ENCODE measurements around the gene SRRM1. TPM values are rescaled to one million over a fixed set of nuclear protein-coding genes. Genes with fewer than 3 reads are reported as not detected.
"Not testable (repeated sequence)": the region's sequence is repeated elsewhere in the genome, so short reads cannot be mapped to it uniquely, and the experiment has no call there.

The SRRM1 gene
- polyA plus RNA-seq, 3 donors, result 105 to 138 (median 119) TPM

DNA sequence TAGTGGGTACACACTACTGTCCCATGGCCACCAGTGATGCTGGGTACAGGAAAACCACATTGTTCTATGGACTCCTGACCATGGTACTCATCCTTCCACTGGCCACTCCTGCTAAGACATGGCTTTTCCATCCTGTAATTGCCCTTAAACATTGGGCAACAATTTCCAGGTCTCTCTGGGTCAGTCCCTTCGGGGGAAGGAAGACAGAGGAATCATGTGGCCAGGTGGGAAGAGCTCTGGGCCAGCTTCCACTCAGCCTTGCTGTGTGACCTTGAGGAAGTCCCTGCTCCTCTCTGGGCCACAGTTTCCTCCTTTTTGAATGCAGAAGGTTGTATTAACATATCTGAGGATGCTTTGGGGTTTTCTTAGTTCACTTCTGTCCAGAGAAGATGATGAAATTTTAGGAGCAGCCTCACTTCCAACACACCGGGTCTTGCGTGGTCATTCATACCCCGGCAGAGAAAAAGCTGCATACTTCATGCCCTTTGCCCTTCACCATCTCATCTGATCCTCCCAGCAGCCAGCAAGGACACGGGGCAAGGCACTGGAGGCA, 50.8 kb downstream of the SRRM1 start:
- no peak for DNase-seq (ENCODE audit: low read depth in 3 of 3, low spot score in 2 of 3)

DNA sequence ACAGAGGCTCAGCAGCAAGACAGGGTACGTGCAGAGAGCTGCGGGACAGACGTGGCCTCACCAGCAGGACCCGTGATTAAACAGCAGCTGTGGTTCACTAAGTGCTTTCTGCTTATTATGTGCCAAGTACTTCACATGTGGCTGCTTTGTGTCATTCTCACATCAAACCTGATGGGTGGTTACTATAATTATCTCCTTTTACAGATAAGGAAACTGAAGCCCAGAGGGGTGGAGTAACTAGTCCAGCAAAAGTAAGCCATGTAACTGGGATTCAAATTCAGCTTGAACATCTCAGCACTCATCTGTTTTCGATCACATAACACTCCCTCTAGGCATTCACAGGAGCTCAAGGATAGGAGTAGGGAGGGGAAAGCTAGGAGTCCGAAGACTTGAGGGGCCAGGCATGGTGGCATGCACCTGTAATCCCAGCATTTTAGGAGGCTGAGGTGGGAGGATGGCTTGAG, 51.3 kb downstream of the SRRM1 start:
- DNase-seq (ENCODE audit: low read depth in 3 of 3, low spot score in 2 of 3), result no peak

GRCh38 chr1:24695202-24695974, 52.3 kb downstream of the SRRM1 start:
- no peak for DNase-seq (ENCODE audit: low read depth in 3 of 3, low spot score in 2 of 3)

- no peak for DNase-seq (ENCODE audit: low read depth in 3 of 3, low spot score in 2 of 3)
Measured at GRCh38 chr1:24696041-24696755, 53.1 kb downstream of the SRRM1 start.

DNA sequence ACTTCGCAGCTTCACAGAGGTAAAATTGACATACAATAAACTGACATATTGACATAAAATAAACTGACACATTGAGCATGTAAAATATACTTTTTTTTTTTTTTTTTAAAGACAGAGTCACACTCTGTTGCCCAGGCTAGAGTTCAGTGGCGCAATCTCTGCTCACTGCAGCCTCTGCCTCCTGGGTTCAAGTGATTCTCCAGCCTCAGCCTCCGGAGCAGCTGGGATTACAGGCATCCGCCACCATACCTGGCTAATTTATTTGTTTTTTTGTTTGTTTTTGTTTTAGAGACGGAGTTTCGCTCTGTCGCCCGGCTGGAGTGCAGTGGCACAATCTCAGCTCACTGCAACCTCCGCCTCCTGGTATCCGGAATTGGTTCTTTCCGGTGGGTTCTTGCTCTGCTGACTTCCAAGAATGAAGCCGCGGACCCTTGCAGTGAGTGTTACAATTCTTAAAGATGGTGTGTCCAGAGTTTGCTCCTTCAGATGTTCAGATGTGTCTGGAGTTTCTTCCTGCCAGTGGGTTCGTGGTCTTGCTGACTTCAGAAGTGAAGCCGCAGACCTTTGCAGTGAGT, 53.7 kb downstream of the SRRM1 start:
- DNase-seq (ENCODE audit: low read depth in 3 of 3, low spot score in 2 of 3), result no peak

DNA sequence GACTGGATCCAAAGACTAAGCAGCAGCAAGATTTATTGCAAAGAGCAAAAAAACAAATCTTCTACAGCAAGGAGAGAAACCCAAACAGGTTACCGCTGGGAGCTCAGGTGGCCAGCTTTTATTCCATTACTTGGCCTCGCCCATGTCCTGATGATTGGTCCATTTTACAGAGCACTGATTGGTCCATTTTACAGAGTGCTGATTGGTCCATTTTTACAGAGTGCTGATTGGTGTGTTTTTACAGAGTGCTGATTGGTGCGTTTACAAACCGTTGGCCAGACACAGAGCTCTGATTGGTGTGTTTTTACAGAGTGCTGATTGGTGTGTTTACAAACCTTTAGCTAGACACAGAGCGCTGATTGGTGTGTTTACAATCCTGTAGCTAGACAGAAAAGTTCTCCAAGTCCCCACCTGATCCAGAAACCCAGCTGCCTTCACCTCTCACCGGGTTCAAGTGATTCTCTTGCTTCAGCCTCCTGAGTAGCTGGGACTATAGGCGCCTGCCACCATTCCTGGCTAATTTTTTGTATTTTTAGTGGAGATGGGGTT, 54.4 kb downstream of the SRRM1 start:
- not testable (repeated sequence) for DNase-seq (ENCODE audit: low read depth in 3 of 3, low spot score in 2 of 3)

GRCh38 chr1:24698326-24698725, 55.2 kb downstream of the SRRM1 start:
- DNase-seq (ENCODE audit: low read depth in 3 of 3, low spot score in 2 of 3), result not testable (repeated sequence)

DNA sequence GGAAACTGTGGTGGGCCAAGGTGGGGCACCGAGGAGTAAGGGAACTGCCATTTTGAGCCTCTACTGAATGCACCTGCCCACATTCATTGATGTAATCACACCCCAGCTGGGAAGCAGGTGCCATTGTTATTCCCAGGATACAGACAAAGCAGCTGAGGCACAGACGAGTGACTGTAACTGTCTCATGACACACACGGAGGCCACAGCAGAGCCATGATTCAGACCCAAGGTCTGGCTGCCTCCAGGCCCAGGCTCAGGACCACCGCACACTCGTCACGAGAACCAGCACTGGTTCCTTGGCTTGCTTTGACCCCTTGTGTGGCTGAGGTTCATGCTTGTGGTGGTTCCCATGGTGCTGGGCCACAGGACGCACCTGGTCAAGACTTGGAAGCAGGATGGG, 56.5 kb downstream of the SRRM1 start:
- DNase-seq (ENCODE audit: low read depth in 3 of 3, low spot score in 2 of 3), result no peak

GRCh38 chr1:24702511-24703293, 59.6 kb downstream of the SRRM1 start:
- DNase-seq (ENCODE audit: low read depth in 3 of 3, low spot score in 2 of 3), result no peak

GRCh38 chr1:24704411-24705259, 61.5 kb downstream of the SRRM1 start:
- no peak for DNase-seq (ENCODE audit: low read depth in 3 of 3, low spot score in 2 of 3)

GRCh38 chr1:24705260-24706073, 62.4 kb downstream of the SRRM1 start:
- DNase-seq (ENCODE audit: low read depth in 3 of 3, low spot score in 2 of 3), result peak; percentile 54 to 60 (median 54)

DNA sequence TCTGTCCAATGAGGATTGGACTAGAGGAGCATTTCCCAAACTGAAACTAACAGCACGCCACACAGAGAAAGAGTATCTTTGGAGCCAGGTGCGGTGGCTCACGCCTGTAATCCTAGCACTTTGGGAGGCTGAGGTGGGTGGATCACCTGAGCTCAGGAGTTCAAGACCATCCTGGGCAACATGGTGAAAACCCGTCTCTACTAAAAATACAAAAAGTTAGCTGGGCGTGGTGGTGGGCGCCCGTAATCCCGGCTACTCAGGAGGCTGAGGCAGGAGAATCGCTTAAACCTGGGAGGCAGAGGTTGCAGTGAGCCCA, 62.9 kb downstream of the SRRM1 start:
- DNase-seq (ENCODE audit: low read depth in 3 of 3, low spot score in 2 of 3), result not testable (repeated sequence)

DNA sequence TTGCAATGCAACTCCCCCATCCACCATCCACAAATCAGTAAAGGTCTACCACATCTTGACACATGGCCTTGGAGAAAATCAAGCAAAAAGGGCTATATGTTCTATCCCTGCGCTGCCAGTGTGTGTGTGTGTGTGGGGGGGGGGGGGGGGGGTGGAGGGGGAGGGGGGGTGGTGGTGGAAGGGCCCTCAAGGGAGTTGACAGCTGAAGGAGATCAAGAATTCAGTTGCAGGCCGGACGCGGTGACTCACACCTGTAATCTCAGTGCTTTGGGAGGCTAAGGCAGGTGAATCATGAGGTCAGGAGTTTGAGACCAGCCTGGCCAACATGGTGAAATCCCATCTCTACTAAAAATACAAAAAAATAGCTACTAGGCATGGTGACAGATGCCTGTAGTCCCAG, 64.6 kb downstream of the SRRM1 start:
- DNase-seq (ENCODE audit: low read depth in 3 of 3, low spot score in 2 of 3), result no peak

DNA sequence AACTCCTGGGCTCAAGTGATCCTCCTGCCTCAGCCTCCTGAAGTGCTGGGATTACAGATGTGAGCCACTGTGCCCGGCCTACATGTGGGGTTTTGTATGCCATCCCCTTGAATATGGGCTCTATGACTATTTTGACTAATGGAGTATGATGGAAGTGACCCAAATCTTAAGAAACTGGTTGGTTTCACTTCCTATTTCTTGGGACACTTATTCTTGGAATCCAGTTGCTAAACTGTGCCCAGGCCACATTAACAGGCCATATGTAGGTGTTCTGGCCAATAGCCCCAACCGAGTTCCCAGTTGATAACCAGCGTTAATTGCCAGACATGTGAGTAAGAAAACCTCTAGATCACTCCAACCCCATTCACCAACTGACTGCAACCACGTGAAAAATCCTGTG, 65.8 kb downstream of the SRRM1 start:
- no peak for DNase-seq (ENCODE audit: low read depth in 3 of 3, low spot score in 2 of 3)

GRCh38 chr1:24709791-24710441, 66.8 kb downstream of the SRRM1 start:
- DNase-seq (ENCODE audit: low read depth in 3 of 3, low spot score in 2 of 3), result no peak

DNA sequence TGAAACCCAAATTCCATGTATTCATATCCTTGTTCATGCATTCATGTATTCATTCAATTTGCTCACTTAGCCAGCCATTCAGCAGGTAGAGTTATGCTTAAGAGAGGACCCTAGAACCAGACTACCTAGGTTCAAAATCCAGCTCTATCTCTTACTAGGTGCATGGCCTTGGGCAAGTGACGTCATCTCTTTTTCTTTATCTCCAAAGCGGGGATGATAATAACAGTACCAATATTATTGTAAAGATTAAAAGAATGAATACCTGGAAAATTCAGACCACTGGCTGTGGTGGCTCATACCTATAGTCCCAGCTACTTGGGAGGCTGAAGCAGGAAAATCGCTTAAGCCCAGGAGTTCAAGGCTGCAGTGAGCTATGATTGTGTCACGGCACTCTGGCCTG, 68.2 kb downstream of the SRRM1 start:
- DNase-seq (ENCODE audit: low read depth in 3 of 3, low spot score in 2 of 3), result no peak

DNA sequence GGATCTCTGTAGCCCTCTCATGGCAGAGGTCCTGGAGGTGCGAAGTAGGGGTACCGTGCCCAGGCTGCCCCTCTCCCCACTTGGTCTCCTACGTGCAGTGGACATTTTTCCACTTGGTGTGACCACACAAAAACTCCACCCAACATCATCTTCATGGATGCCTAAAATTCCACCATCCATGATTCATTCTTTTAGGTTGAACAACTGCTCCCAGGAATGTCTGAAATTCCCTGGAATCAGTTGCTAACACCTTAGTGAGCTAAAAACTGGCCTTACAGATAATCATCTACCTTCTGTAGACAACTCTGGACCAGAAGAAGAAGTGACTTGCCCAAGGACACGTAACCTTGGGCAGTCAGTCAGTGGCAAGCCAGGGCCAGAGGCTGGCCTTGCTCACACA, 70.1 kb downstream of the SRRM1 start:
- no peak for DNase-seq (ENCODE audit: low read depth in 3 of 3, low spot score in 2 of 3)

DNA sequence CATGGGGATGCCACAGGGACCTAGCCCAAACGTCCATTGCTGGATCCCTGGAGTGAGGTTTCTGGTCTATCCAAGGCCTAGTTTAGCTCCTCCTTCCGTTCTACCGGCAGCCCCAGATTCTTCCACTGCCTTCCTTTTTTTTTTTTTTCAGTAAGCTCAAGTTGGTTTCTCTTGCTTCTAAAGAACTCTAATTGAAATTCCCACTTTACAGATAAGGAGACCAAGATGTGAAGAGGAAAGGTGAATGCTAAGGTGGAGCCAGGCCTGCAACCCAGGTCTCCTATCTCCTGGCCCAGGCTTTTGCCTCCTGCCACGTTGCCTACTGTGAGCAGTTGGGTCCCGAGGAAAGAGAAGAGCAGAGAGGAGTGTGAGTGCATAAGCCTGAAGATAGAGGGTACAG, 70.6 kb downstream of the SRRM1 start:
- DNase-seq (ENCODE audit: low read depth in 3 of 3, low spot score in 2 of 3), result no peak

All from right renal cortex interstitium (tissue), 3 donors.